Neural progenitor cell (in vitro differentiated cells): ENCODE measurements around the gene SPATA19. TPM values are rescaled to one million over a fixed set of nuclear protein-coding genes. Genes with fewer than 3 reads are reported as not detected.
"Not testable (repeated sequence)": the region's sequence is repeated elsewhere in the genome, so short reads cannot be mapped to it uniquely, and the experiment has no call there.

Experiments used
- DNase-seq: peaks from one replicate; pipeline ENCODE4 v3.0.0-alpha.2; 2016; ENCODE audit warnings: low spot score
- H2AFZ ChIP-seq: fragments of 200-600 bp; sonication (generic); replicated peaks from 2 replicates; pipeline ENCODE4 v1.6.1; 2016; ENCODE audit warnings: antibody characterized with exemption
- H3F3A ChIP-seq: fragments of 200-600 bp; sonication (generic); 2 replicates; pipeline ENCODE4 v1.6.1; 2016; ENCODE audit warnings: antibody characterized with exemption, low read depth
- H3K27ac ChIP-seq: fragments of 200-600 bp; sonication (generic); 2 replicates; pipeline ENCODE4 v1.5.1; 2016; ENCODE audit warnings: mild to moderate bottlenecking
- H3K27me3 ChIP-seq: fragments of 200-600 bp; sonication (generic); 2 replicates; pipeline ENCODE4 v1.6.1; 2016; ENCODE audit warnings: mild to moderate bottlenecking, moderate library complexity
- H3K36me3 ChIP-seq: fragments of 200-600 bp; sonication (generic); 2 replicates; pipeline ENCODE4 v1.5.1; 2016
- H3K4me1 ChIP-seq: fragments of 200-600 bp; sonication (generic); 2 replicates; pipeline ENCODE4 v1.6.1; 2016; ENCODE audit warnings: mixed run types
- H3K4me2 ChIP-seq: fragments of 200-600 bp; sonication (generic); 2 replicates; pipeline ENCODE4 v1.6.1; 2016
- H3K4me3 ChIP-seq: fragments of 200-600 bp; sonication (generic); 2 replicates; pipeline ENCODE4 v1.5.1; 2016
- H3K79me2 ChIP-seq: fragments of 200-600 bp; sonication (generic); 2 replicates; pipeline ENCODE4 v1.6.1; 2016; ENCODE audit warnings: low read depth
- H3K9ac ChIP-seq: fragments of 200-600 bp; sonication (generic); 2 replicates; pipeline ENCODE4 v1.6.1; 2016
- H3K9me3 ChIP-seq: fragments of 200-600 bp; sonication (generic); 2 replicates; pipeline ENCODE4 v1.5.1; 2016; ENCODE audit warnings: low read depth
- H4K20me1 ChIP-seq: fragments of 200-600 bp; sonication (generic); 2 replicates; pipeline ENCODE4 v1.6.1; 2016; ENCODE audit warnings: low read depth
- H3K27ac Mint-ChIP-seq: 3 replicates; pipeline ENCODE4 v1.8.0; 2021; ENCODE audit warnings: mixed read lengths
- H3K27me3 Mint-ChIP-seq: 2 replicates; pipeline ENCODE4 v1.8.0; 2022; ENCODE audit warnings: low read depth, mild to moderate bottlenecking, inconsistent platforms, moderate library complexity, mixed read lengths; ENCODE audit not compliant: insufficient read depth
- H3K36me3 Mint-ChIP-seq: 3 replicates; pipeline ENCODE4 v1.8.0; 2021; ENCODE audit warnings: mixed read lengths
- H3K4me1 Mint-ChIP-seq: 3 replicates; pipeline ENCODE4 v1.8.0; 2021; ENCODE audit warnings: mixed read lengths
- H3K4me3 Mint-ChIP-seq: 3 replicates; pipeline ENCODE4 v1.8.0; 2021; ENCODE audit warnings: mild to moderate bottlenecking, moderate library complexity, mixed read lengths
- H3K9me3 Mint-ChIP-seq: 3 replicates; pipeline ENCODE4 v1.8.0; 2020; ENCODE audit warnings: mixed read lengths
- EZH2 ChIP-seq: fragments of 200-600 bp; sonication (generic); IDR thresholded peaks from 2 replicates; pipeline ENCODE4 v1.6.1; 2017; ENCODE audit warnings: antibody characterized with exemption, mild to moderate bottlenecking, moderate library complexity
- EZH2phosphoT487 ChIP-seq: fragments of 200-600 bp; sonication (generic); IDR thresholded peaks from 2 replicates; pipeline ENCODE4 v1.6.1; 2017; ENCODE audit warnings: antibody characterized with exemption
- total RNA-seq: library from RNA; depleted of rRNA; stranded (reverse); fragments of >200 nt; gene quantifications from 2 replicates; pipeline ENCODE4 v1.2.3, GENCODE V29; 2015; ENCODE audit warnings: low replicate concordance
- TF ChIP-seq, protein P1 (sequence below): fragments of 200-600 bp; sonication (generic); IDR thresholded peaks from 2 replicates; pipeline ENCODE4 v1.5.1; 2017; ENCODE audit warnings: antibody characterized with exemption, mild to moderate bottlenecking

SPATA19 gene
- total RNA-seq, 1 donor from 2014 or later = not detected

DNA sequence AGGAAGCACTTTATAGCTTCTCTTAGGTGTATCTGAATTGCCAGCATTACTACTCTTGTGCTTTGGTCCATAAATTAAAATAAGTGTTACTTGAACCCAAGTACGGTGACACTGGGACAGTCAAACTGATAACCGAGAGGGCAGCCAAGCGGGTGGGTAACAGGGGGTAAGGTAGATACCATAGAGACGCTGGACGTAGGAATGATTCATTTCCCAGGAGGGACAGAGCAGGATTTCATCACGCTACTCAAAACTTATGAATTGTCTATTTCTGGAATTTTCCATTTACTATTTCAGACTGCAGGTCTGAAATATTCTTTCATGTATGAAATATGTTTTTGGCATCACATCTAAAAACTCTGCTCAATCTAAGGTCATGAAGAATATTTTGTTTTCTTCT is 14.8 kb upstream of the SPATA19 start:
- no peaks in the 10 kb centered on the region for H3F3A ChIP-seq
- TF ChIP-seq, protein P1, sequence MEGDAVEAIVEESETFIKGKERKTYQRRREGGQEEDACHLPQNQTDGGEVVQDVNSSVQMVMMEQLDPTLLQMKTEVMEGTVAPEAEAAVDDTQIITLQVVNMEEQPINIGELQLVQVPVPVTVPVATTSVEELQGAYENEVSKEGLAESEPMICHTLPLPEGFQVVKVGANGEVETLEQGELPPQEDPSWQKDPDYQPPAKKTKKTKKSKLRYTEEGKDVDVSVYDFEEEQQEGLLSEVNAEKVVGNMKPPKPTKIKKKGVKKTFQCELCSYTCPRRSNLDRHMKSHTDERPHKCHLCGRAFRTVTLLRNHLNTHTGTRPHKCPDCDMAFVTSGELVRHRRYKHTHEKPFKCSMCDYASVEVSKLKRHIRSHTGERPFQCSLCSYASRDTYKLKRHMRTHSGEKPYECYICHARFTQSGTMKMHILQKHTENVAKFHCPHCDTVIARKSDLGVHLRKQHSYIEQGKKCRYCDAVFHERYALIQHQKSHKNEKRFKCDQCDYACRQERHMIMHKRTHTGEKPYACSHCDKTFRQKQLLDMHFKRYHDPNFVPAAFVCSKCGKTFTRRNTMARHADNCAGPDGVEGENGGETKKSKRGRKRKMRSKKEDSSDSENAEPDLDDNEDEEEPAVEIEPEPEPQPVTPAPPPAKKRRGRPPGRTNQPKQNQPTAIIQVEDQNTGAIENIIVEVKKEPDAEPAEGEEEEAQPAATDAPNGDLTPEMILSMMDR = no peak
- TF ChIP-seq EZH2 = no peak
- no peak for TF ChIP-seq EZH2phosphoT487
- no peak for DNase-seq
- no peak overlapping the region for H3K27ac ChIP-seq
- peaks cover 3% of the 10 kb centered on the region for H3K4me1 Mint-ChIP-seq
- H3K36me3 Mint-ChIP-seq = no peaks in the 10 kb centered on the region
- H4K20me1 ChIP-seq = no peaks in the 10 kb centered on the region
- H3K4me2 ChIP-seq = no peak overlapping the region
- no peak overlapping the region for H2AFZ ChIP-seq
- peaks cover 2% of the 10 kb centered on the region for H3K9me3 Mint-ChIP-seq
- peaks cover 20% of the 10 kb centered on the region for H3K27me3 ChIP-seq
- no peak overlapping the region for H3K27ac Mint-ChIP-seq
- no peak overlapping the region for H3K4me3 ChIP-seq
- H3K4me1 ChIP-seq = peaks cover under 1% of the 10 kb centered on the region
- no peaks in the 10 kb centered on the region for H3K9me3 ChIP-seq
- H3K27me3 Mint-ChIP-seq = peaks cover 3% of the 10 kb centered on the region
- no peaks in the 10 kb centered on the region for H3K79me2 ChIP-seq
- H3K36me3 ChIP-seq = no peaks in the 10 kb centered on the region
- no peak overlapping the region for H3K9ac ChIP-seq
- no peak overlapping the region for H3K4me3 Mint-ChIP-seq

DNA sequence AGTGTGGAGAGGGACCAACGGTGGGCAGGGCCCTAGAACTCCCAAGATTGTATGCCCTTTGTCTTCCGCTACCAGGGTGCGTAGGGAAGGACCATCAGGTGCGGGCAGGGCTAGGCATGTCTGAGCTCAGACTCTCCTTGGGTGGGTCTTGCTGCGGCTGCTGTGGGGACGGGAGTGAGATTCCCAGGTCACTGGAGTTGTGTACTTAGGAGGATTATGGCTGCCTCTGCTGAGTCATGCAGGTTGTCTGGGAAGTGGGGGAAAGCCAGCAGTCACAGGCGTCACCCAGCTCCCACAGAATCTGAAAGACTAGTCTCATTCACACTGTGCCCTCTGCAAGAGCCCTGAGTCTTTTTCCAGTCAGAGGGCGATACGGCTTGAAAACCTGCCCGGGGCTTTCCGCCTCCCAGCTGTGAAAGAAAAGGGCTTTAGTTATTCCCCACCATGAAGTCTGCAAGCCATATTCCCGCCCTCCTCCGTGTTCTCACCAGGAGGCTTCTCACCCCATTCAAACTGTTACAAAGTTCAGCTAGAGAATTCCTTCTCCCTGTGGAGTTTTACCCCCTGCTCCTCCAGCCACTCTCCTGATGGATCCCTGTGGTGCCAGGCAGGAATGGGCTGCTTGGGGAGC is 9.1 kb upstream of the SPATA19 start:
- not testable (repeated sequence) for H3F3A ChIP-seq, H3K9me3 ChIP-seq, H3K4me3 ChIP-seq, H3K4me3 Mint-ChIP-seq, H3K9ac ChIP-seq, H3K36me3 Mint-ChIP-seq, H3K27me3 Mint-ChIP-seq, H3K27ac ChIP-seq, H3K9me3 Mint-ChIP-seq, H3K36me3 ChIP-seq, H3K79me2 ChIP-seq, H4K20me1 ChIP-seq
- H3K27ac Mint-ChIP-seq = peak overlapping the region; percentile 38
- Histone ChIP-seq H3K4me2 (peak overlapping the region; percentile 45), H2AFZ (peak overlapping the region; percentile 51), H3K27me3 (peaks cover 45% of the 10 kb centered on the region), H3K4me1 (peaks cover 12% of the 10 kb centered on the region)
- DNase-seq = peak; percentile 33
- peaks cover 13% of the 10 kb centered on the region for H3K4me1 Mint-ChIP-seq

DNA sequence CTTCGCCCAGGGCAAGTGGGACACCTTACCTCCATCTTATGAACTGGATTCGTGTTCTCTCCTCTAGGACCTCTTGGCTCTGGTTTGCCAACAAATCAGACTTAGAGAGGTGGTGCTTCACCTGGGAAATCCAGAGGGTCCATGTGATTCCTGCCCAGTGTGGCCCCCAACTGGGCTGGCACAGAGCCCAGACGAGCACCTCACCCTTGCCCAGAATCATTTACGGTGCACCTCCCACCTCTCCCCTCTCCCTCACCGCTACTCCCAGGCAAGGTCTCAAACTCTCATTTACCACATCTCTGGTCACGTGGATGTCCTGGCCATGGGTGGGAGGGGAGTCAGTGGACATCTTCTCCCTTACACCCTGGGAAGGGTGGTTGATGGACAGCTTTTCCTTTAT is 1.1 kb downstream of the SPATA19 start:
- Mint-ChIP-seq H3K27me3 (peaks cover 3% of the 10 kb centered on the region), H3K4me1 (no peaks in the 10 kb centered on the region), H3K27ac (no peak overlapping the region), H3K9me3 (peaks cover 7% of the 10 kb centered on the region), H3K36me3 (no peaks in the 10 kb centered on the region), H3K4me3 (no peak overlapping the region)
- no peaks in the 10 kb centered on the region for H4K20me1 ChIP-seq
- H3K4me2 ChIP-seq = no peak overlapping the region
- no peak for TF ChIP-seq EZH2phosphoT487
- TF ChIP-seq, protein P1 = no peak
- no peak for TF ChIP-seq EZH2
- H3K79me2 ChIP-seq = no peaks in the 10 kb centered on the region
- H3K9ac ChIP-seq = no peak overlapping the region
- no peaks in the 10 kb centered on the region for H3F3A ChIP-seq
- no peak for DNase-seq
- no peaks in the 10 kb centered on the region for H3K9me3 ChIP-seq
- H3K4me1 ChIP-seq = no peaks in the 10 kb centered on the region
- H3K36me3 ChIP-seq = no peaks in the 10 kb centered on the region
- H3K4me3 ChIP-seq = no peak overlapping the region
- H3K27ac ChIP-seq = no peak overlapping the region
- H2AFZ ChIP-seq = no peak overlapping the region
- no peaks in the 10 kb centered on the region for H3K27me3 ChIP-seq

DNA sequence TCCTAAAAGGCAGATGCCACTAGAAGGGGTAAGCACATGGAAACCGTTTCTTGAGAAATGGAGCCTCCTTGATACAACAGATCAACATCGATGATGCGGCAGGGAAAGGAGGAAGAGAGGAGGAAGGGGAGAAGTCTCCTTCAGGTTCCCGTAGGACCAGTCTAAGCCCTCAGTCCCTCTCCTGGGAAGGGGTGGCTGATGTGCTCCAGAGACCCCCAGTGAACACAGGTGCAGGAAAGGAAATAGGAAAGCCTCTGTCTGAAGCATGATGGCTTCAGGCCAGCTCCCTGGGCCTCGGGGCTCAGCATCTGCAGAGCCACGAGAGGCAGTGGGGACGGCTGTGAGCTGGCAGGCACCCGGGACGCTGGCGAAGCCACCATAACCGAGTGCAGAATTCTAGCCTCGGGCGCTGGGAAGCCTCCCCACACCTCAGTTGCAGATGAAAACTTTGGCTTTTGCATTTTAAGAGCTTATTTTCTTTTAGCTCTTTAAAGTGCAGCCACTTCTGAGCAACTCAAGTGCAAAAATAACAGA is 1.8 kb downstream of the SPATA19 start:
- Mint-ChIP-seq H3K27ac (no peak overlapping the region), H3K4me1 (no peaks in the 10 kb centered on the region), H3K27me3 (peaks cover 3% of the 10 kb centered on the region), H3K9me3 (peaks cover 3% of the 10 kb centered on the region), H3K4me3 (no peak overlapping the region), H3K36me3 (no peaks in the 10 kb centered on the region)
- Histone ChIP-seq H3K4me1 (no peaks in the 10 kb centered on the region), H3F3A (no peaks in the 10 kb centered on the region), H3K4me2 (no peak overlapping the region), H3K9me3 (no peaks in the 10 kb centered on the region), H3K79me2 (no peaks in the 10 kb centered on the region), H3K27me3 (no peaks in the 10 kb centered on the region), H3K4me3 (no peak overlapping the region), H2AFZ (no peak overlapping the region), H3K36me3 (no peaks in the 10 kb centered on the region), H4K20me1 (no peaks in the 10 kb centered on the region), H3K9ac (no peak overlapping the region), H3K27ac (no peak overlapping the region)
- TF ChIP-seq EZH2 (no peak), EZH2phosphoT487 (no peak)
- TF ChIP-seq, protein P1 = no peak
- DNase-seq = no peak
